ENCODE data around the gene CNTNAP2. TPM values are rescaled to one million over a fixed set of nuclear protein-coding genes. Genes with fewer than 3 reads are reported as not detected.

Gene CNTNAP2
- total and polyA plus RNA-seq, 2 of the 8 experiments (the other 6 are each of a cell fraction or from before 2014, with no cell fraction given): 27.9 to 71.0 TPM

DNA sequence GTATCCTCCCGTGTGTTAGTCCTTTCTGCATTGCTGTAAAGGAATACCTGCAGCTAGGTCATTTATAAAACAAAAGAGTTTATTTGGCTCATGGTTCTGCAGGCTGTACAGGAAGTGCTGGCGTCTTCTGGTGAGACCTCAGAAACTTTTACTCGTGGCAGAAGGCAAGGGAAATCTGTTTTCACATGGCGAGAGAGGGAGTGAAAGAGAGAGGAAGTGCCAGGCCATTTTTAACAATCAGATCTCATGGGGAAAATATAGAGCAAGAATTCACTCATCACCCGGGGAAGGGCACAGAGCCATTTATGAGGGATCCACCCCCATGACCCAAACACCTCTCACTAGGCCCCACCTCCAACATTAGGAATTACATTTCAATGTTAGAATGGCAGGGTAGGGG lies 952.2 kb downstream of the CNTNAP2 start:
- H3K9ac ChIP-seq (replicated peaks in 1 of 4; ENCODE audit: extremely low read depth in 1 of 4, low read depth in 3 of 4, low read length in 3 of 4): no peak overlapping the region
- no peak overlapping the region for H3K4me2 ChIP-seq (ENCODE audit: insufficient read depth in 1 of 2, low read depth in 2 of 2, low read length in 2 of 2)
- no peak overlapping the region for H3K23ac ChIP-seq (ENCODE audit: insufficient read length)
- H4K8ac ChIP-seq (ENCODE audit: extremely low read depth, insufficient read depth, low read length): no peak overlapping the region
- H3K56ac ChIP-seq (replicated peaks; ENCODE audit: insufficient read length, low read depth, low read length): no peak overlapping the region
- DNase-seq (ENCODE audit: low read depth in 1 of 2, low spot score in 2 of 2): no peak
- no peaks in the 10 kb centered on the region for H3K79me1 ChIP-seq (ENCODE audit: low read depth, low read length)
- H3K79me2 ChIP-seq (ENCODE audit: control insufficient read depth in 1 of 2, insufficient read depth in 2 of 2, low read length in 2 of 2): no peaks in the 10 kb centered on the region
- H2BK120ac ChIP-seq (replicated peaks; ENCODE audit: low read depth, low read length): no peak overlapping the region
- H2AK5ac ChIP-seq (ENCODE audit: low read depth, low read length): no peak overlapping the region
- ChIA-PET CTCF (ENCODE audit: partially characterized antibody) (interaction anchor here (0.6 to 0.7 kb wide), 2 partner anchors 32 to 100 kb away, joined by 3 read pairs; no protein-coding TSS in a partner anchor), POLR2A (ENCODE audit: partially characterized antibody) (no interaction called here)
- no peak overlapping the region for H3K18ac ChIP-seq (ENCODE audit: extremely low read depth, low read length)
- H2BK12ac ChIP-seq (ENCODE audit: low read depth, low read length): no peak overlapping the region
- H2AFZ ChIP-seq (ENCODE audit: low read length): peak overlapping the region; percentile 19; the same call in 1 of the 2 replicates
- H3K9me3 ChIP-seq (ENCODE audit: insufficient read depth in 2 of 2, low read depth in 1 of 2, low read length in 1 of 2): no peaks in the 10 kb centered on the region
- no peak overlapping the region for H2BK20ac ChIP-seq (ENCODE audit: low read length)
- no peaks in the 10 kb centered on the region for H3K4me1 ChIP-seq (replicated peaks in 1 of 4; ENCODE audit: control insufficient read depth in 3 of 4, insufficient read depth in 4 of 4, low read length in 3 of 4)
- no peak overlapping the region for H3K4me3 ChIP-seq (ENCODE audit: extremely low read depth in 1 of 4, insufficient read depth in 2 of 4, low read depth in 3 of 4, low read length in 4 of 4)
- TF ChIP-seq POLR2A (IDR thresholded peaks at IDR 0.05; ENCODE audit: control extremely low read depth in 1 of 2, low read depth in 2 of 2, low read length in 2 of 2) (no peak), TBP (IDR thresholded peaks at IDR 0.05; ENCODE audit: low read depth, low read length) (no peak), SP1 (IDR thresholded peaks at IDR 0.05; ENCODE audit: low read depth, low read length) (no peak), GABPA (IDR thresholded peaks at IDR 0.05; ENCODE audit: borderline replicate concordance, insufficient read depth, low read length) (no peak), KDM1A (IDR thresholded peaks at IDR 0.05; ENCODE audit: borderline replicate concordance, low read length) (no peak), CBX8 (IDR thresholded peaks at IDR 0.05; ENCODE audit: borderline replicate concordance, low read depth, low read length) (no peak)
- TF ChIP-seq, protein P1, sequence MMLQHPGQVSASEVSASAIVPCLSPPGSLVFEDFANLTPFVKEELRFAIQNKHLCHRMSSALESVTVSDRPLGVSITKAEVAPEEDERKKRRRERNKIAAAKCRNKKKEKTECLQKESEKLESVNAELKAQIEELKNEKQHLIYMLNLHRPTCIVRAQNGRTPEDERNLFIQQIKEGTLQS (IDR thresholded peaks at IDR 0.05; ENCODE audit: insufficient read depth, low read depth, low read length): no peak
- H3K14ac ChIP-seq (ENCODE audit: insufficient read length): no peak overlapping the region
- H4K5ac ChIP-seq (ENCODE audit: insufficient read length, low read depth, low read length): no peak overlapping the region
- H4K91ac ChIP-seq (replicated peaks; ENCODE audit: insufficient read length, low read length): no peak overlapping the region
- no peaks in the 10 kb centered on the region for H3K27me3 ChIP-seq (replicated peaks in 1 of 4; ENCODE audit: control insufficient read depth in 3 of 4, extremely low read depth in 1 of 4, insufficient read depth in 3 of 4, low read length in 3 of 4)
- H3K4ac ChIP-seq (replicated peaks; ENCODE audit: insufficient read length, low read depth, low read length): no peak overlapping the region
- no peaks in the 10 kb centered on the region for H3K23me2 ChIP-seq (ENCODE audit: low read depth, low read length)
- no peaks in the 10 kb centered on the region for H3K36me3 ChIP-seq (ENCODE audit: control insufficient read depth in 2 of 4, insufficient read depth in 4 of 4, low read length in 3 of 4)
- 88% methylated on average over 5 of the region's 5 CpGs; no CpG with 5 or more reads in 1 of the 2 experiments for WGBS, 2 experiments (ENCODE audit: extremely low coverage in 1 of 2, insufficient coverage in 1 of 2, insufficient read length in 1 of 2, insufficient replicate concordance in 2 of 2, low coverage in 1 of 2, low lambda C conversion rate in 2 of 2, missing lambda C conversion rate in 1 of 2)
- H4K20me1 ChIP-seq (replicated peaks in 1 of 2; ENCODE audit: control insufficient read depth in 1 of 2, insufficient read depth in 2 of 2, low read length in 2 of 2): no peaks in the 10 kb centered on the region
- no peak overlapping the region for H2BK5ac ChIP-seq (ENCODE audit: low read depth, low read length)
- H3K27ac ChIP-seq (ENCODE audit: low read depth, low read length): no peak overlapping the region
- H2BK15ac ChIP-seq (ENCODE audit: low read length): no peak overlapping the region
- no peak for FAIRE-seq
